ENCODE results near the gene CHAD.

The CHAD gene

GRCh38 chr17:50444841-50445715 lies 23.6 kb downstream of the CHAD start:
- no peak overlapping the region for H3K4me3 ChIP-seq (ENCODE audit: low read depth, low read length)
- in situ Hi-C loops (cut with HindIII; ENCODE audit: low sequenced_read_pairs) = no loop called here
- DNase-seq (ENCODE audit: low read depth) = no peak
- TF ChIP-seq CTCF (IDR thresholded peaks at IDR 0.05; ENCODE audit: low read depth, low read length, missing control alignments) = no peak

GRCh38 chr17:50443505-50443974 lies 25.1 kb downstream of the CHAD start:
- no peak overlapping the region for H3K4me3 ChIP-seq (ENCODE audit: low read depth, low read length)
- in situ Hi-C loops (cut with HindIII; ENCODE audit: low sequenced_read_pairs) = no loop called here

GRCh38 chr17:50440838-50441829 lies 27.5 kb downstream of the CHAD start:
- DNase-seq (ENCODE audit: low read depth) = no peak
- in situ Hi-C loops (cut with HindIII; ENCODE audit: low sequenced_read_pairs) = no loop called here
- no peak for TF ChIP-seq CTCF (IDR thresholded peaks at IDR 0.05; ENCODE audit: low read depth, low read length, missing control alignments)
- H3K4me3 ChIP-seq (ENCODE audit: low read depth, low read length) = no peak overlapping the region

More at GRCh38 chr17:50443505-50443974, 25.1 kb downstream of the CHAD start:
- DNase-seq (ENCODE audit: low read depth) = no peak
- TF ChIP-seq CTCF (IDR thresholded peaks at IDR 0.05; ENCODE audit: low read depth, low read length, missing control alignments) = no peak

GRCh38 chr17:50440172-50440837 lies 28.4 kb downstream of the CHAD start:
- DNase-seq (ENCODE audit: low read depth) = no peak
- no peak for TF ChIP-seq CTCF (IDR thresholded peaks at IDR 0.05; ENCODE audit: low read depth, low read length, missing control alignments)
- in situ Hi-C loops (cut with HindIII; ENCODE audit: low sequenced_read_pairs) = no loop called here
- H3K4me3 ChIP-seq (ENCODE audit: low read depth, low read length) = no peak overlapping the region

GRCh38 chr17:50439008-50439407 lies 29.7 kb downstream of the CHAD start:
- no peak for DNase-seq (ENCODE audit: low read depth)
- in situ Hi-C loops (cut with HindIII; ENCODE audit: low sequenced_read_pairs) = no loop called here
- H3K4me3 ChIP-seq (ENCODE audit: low read depth, low read length) = no peak overlapping the region
- TF ChIP-seq CTCF (IDR thresholded peaks at IDR 0.05; ENCODE audit: low read depth, low read length, missing control alignments) = no peak

- in situ Hi-C loops (cut with HindIII; ENCODE audit: low sequenced_read_pairs) = no loop called here
- DNase-seq (ENCODE audit: low read depth) = no peak
- no peak for TF ChIP-seq CTCF (IDR thresholded peaks at IDR 0.05; ENCODE audit: low read depth, low read length, missing control alignments)
- H3K4me3 ChIP-seq (ENCODE audit: low read depth, low read length) = no peak overlapping the region
These were observed 31.3 kb downstream of the CHAD start for GRCh38 chr17:50437409-50437808.
